Measurements from ENCODE around the gene PPP1R2C.

Gene PPP1R2C

DNA sequence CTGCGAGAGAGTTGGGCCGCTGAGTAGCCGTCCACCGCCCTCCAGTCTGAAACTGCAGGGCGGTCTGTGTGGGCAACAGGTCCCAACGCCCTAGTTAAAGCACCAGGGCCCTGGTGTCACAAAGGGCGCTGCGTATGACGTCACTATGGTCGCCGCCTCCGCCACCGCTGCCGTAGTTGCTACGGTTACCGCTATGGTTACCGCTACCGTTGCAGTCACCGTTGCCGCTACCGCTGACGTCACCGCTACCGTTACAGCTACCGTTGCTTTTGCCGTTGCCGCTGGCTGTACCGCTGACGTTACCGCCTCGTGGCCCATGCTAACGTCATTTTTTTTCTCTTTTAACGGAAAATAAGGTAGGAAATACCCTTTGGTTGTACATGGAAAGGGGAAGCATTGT, at the start of gene PPP1R2C:
TSS of gene PPP1R2C (minus strand) at position 68 of the 400 bp plus-strand sequence. CDS start 84 bp downstream, outside the sequence.
- no peak for DNase-seq

DNA sequence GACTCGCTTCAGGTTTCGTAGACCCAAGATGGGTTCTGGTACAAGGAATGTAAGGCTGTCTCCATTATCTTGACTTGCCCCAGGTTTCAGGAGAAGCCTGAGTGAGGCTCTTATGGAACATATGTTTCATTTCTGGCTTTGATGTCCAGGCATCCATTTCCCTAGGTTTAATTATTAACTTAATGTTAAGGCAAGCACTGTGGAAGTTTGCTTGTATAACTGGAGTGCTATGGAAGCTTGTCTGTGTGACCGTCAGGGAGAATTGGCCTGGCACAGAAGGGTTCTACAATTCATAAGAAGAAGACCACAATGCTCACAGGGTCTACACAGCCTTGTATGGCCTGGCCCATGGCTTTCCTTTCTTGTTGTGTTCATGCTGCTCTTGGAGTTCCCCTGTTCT, 47.2 kb upstream of the PPP1R2C start:
- DNase-seq: no peak

DNA sequence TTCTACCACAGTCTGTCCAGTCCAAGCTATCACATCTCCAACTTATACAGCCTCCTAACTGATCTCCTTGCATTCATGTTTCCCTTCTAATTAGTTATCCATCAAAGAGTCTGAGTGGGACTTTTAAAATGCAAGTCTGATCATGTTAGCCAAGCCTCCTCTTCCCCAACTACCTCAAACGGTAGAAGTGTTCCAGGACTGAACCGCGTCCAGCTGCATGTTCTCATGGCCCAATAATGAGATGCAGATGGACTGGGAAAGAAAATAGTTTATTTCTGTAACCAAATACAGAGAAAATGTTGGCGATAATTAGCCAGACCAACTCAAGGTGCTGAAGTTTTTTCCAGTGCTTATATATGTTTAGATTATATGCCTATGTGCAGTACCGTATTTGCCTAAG, 46.6 kb upstream of the PPP1R2C start:
- no peak for DNase-seq

DNA sequence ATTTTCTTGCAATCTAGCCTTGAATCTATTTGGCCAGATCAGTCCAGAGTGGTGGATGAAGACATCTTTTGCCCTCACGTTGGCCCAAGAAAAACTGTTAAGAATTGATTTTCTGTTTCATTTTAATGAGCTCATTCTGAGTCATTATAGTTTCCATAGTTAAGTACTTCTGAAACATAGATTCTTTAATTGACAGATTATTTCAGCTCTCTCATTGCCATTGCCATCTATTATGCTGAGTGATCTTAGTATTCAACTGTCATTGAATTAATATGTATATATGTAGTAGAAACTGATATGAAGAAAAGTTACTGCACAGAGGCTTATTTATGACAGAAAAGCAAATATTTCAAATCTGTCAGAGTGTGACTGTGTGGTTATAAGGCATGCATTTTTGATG, 45.5 kb upstream of the PPP1R2C start:
- DNase-seq: no peak

DNA sequence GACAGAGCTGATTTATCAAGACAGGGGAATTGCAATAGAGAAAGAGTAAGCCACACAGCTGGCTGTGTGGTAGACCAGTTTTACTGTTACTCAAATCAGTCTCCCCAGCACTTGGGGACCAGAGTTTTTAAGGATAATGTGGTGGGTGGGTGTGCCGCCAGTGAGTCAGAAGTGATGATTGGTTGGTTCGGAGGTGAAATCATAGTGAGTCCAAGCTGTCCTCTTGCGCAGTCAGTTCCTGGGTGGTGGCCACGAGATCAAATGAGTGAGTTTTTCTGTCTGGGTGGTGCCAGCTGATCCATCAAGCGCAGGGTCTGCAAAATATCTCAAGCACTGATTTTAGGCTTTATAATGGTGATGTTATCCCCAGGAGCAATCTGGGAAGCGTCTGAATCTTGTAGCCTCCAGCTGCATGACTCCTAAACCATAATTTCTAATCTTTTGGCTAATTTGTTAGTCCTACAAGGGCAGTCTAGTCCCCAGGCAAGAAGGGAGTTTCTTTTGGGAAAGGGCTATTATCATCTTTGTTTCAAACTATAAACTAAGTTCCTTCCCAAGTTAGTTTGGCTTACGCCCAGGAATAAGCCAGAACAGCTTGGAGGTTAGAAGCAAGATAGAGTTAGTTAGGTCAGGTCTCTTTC, 44.0 kb upstream of the PPP1R2C start:
- no peak for DNase-seq

DNA sequence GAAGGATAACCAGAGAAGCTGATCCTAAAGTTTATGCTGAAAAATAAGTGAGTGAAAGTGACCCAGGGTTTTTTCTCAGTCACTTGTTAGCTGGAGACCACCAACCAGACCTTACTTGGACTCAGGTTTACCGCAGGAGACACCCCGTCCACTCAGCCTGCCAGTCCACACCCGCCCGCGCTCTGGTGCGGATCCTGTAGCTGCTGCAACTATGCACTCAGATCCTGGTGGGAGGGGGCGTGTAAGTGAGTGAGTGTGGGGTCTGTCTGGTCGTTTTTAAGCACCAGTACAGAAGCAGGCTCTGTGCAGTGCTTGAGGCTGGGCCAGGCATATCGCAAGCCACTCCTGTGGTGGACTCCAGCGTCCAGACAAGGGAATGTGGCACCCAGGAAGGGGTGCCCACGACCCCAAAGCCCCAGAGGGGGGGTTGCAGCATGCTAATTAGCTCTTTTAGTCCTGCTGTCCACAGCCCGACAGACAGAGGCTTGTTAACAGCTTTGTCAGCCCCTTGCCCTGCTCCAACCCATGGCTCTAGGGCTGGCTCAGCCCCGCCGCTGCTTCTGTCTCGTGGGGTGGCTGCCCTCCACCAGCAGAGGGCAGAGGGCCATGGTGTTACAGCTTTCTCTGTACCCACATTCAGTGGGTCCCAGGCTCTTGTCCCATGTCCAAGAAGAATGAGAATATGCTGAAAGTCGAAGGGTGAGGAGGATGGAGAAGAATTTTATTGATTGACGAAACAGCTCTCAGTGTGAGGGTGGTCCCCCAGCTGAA, 40.4 kb upstream of the PPP1R2C start:
- no peak for DNase-seq

DNA sequence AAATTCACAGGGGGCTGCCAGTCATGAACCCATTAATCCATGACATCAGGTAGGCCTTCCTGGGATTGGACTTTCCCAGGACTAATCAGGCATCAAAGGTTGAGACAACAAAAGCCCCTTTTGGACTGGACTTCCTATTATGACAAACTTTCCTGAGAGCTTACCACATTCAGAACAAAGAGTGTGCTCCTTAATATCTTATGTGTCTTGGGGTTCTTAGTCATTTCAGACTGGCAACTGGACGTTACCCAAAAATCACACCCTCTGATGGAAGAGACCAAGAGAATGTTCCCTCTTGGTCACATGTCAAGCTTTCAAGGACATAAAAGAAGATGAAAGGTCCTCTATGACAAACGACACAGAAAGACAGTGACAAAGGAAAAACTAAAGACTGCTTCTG, 31.6 kb upstream of the PPP1R2C start:
- DNase-seq: no peak

DNA sequence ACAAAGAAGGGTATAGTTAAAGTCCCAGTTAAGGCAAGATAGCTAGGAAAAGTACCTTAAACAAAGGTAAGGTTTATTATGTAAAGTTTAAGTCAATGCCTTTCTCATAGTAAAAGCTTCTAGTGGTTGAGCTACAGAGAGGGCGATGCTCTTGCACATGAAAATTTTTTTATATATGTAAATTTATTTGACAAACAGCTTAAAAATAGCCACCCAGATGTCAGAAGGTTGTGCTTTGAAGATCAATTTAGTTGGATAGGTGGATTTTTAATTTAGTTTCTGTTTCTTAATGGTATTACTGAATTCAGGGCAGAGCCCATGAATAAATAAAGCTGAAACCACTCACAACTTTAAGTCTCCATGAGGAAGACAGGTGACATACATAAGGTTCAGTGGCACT, 29.4 kb upstream of the PPP1R2C start:
- DNase-seq: no peak

DNA sequence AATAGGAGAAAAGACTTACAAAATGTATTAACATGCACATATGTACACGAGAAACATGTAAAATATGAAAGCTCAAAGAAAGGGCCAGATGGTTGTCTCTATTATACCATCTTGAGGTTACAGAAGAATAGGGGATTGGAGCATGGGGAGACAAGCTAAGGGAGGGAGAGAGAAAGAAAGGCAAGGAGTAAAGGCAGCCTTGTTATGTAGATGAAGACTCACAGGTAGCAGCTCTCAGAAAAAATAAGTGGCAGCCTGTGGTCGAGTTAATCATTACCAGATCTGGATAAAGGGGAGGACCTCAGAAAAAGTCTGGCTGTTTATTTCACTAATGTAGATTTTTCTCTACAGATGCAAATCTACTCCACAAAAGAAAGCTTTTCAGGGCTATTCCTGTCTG, 26.6 kb upstream of the PPP1R2C start:
- peak in 1 of 2 experiments; percentile 18 for DNase-seq

DNA sequence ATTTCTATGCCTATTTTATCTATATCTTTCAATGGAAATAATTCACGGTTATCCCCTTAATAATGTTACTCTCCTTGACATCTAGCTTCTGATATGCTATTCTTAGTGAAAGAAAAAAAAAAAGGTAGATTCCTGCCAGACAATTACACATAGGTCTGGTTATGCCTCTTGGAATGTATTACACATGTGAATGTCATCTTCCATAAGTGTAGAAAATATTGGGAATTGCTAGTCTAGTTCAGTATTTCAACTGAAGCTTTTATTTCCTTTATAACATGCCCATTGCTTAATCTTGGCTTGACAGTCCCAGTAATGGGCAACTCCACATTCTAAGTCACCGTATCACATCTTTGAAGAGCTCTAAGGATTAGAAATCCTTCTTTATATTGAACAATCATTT, 25.4 kb upstream of the PPP1R2C start:
- no peak for DNase-seq

DNA sequence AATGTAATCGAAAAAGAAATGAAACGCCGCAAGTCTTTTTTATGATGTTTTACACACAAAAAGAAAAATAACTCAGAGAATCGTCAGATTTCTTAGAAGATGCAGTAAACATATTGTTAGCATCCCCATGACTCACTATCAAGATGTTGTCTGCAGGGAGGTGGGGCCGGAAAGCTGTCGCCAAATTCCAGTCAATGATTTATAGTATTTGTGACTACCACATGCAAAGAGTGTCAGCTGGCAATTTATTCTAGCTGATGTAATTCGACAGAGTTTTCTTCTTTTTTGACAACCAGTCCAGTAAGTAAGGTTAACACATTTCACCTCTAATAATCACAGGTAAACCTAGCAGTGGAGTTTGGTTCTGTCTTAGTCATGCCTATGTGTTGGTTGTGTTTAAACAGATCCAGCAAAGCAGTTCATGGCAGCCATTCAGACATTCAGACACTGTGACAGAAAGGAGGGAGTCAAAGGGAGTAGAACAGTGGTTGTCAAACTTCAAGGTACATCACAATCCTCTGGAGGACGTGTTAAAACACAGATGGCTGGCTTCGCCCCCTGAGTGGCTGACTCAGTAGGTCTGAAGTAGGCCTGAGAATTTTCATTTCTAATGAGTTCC, 19.8 kb upstream of the PPP1R2C start:
- DNase-seq: no peak

DNA sequence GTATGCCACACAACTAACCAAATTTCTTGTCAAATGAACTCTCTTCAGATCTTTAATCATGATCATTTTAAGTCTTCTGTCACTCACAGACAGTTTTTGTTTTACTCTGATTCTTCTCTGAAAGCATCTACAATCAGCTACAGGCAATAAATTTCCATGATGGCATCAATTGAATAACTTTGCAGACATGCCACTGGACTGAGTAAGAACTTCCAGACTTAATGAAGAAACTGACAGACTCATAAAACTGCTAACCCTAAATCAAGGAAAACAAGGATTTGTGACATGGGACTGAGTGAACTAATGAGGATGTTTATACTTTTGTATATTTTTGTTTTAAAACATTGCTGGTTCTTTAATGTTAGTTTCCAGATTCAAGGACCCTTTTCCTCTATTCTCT, 5.5 kb upstream of the PPP1R2C start:
- no peak for DNase-seq

DNA sequence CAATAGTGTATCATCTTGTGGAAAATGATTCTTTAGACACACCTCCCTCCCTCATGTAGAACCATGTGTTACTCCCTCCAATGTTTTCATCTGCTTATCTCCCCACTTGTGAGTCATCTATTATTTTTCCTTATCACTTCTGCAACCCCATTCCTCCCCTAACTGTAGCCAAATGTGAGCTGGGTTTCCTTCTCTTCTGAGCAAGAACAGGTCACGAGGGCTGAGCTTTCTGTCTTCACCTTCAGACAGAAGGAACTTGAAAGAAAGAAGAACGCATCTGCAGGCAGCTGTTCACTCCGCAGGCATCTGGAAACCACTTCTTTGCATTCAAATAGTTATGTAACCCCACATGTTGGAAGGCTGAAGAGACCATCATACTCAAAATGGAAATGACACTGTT, 1.8 kb downstream of the PPP1R2C start:
- DNase-seq: no peak

DNA sequence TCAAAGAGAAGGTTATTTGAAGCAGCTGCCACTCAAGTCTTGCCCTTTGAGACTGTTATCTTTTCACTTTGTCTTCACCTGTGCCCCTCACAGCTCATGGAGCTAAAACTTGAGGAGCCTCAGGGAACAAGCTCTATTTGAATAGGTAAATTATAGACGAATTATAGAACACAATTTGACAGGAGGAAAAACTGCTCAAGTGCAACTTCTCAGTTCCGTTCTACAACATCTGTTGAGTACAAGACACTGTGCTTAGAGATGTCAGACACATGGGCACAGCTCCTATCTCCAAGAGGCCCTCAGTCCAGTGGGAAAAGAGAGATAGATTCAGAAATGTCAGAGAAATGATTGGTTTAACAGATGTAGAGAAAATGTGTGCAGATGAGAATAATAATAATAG, 5.1 kb downstream of the PPP1R2C start:
- DNase-seq: no peak

DNA sequence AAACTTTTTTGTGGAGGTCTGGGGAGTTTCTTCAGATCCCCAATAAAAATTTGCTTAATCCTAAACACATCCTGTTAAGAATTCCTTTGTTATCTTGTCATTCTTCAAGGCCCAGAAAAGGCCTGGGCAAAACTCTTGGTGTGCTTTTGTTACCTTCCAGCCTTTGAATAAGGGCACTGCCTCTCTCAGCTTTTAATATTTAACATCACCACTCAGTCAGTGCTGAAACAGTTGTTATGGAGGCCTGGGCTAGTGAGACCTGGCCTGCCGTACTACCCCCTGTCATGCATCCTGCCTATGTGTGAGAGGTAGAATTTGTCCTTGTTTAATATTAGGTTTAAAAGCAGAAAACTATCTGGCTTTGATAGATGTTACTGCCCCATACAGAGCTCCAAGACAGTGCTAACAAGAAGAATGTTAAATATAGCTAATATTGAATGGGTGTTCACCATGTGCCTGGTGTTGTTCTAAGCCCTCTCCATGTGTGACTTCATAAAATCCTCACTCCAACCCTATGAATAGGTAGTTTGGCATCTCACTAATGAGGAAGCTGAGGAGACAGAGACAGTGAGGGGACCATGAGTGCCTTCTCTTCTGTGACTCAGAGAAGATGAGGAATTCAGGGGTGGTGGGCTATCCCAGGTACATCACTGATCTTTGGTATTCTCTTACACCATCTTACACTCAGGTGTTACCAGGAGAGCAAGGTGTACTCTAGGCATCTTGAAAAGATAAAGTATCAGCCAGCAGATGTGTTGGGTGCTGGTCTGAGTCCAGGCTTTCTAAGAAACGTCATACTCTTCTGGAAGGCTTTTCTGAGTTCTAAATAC, 6.2 kb downstream of the PPP1R2C start:
- no peak for DNase-seq

DNA sequence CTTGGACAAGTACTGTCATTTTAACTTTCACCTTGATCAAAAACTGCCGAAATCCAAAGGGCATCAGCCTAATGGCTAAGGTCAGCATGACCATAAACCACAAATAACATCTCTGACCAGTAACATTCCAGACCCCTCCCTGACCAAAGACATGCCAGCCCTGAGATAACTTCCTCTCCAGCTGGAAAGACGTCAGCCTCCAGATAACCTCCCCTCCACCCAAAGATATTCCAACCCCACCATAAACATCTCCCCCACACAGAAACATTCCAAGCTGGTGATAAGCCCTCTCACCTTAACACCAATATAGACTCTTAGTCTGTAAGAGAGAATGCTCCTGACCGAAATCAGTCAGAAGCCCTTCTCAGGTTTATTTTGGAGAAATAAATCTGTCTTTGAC, 7.4 kb downstream of the PPP1R2C start:
- DNase-seq: no peak

DNA sequence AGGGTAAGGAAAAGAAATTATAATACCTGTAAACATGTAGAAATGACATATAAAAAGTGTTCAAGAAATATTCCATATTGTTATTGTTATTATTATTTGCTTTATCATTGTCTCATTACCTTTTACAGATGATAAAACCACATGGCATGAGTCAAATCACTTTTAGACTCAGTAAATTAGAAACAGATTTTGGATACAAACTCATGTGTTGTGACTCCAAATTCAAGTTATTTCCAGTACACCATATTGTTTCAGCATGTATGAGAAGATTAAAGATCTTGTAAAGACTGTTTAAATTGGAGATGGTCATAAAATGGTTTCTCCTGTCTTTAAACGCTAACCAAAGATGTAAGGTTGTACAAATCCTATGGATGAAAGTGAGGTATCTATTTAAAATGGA, 18.1 kb downstream of the PPP1R2C start:
- DNase-seq: no peak

DNA sequence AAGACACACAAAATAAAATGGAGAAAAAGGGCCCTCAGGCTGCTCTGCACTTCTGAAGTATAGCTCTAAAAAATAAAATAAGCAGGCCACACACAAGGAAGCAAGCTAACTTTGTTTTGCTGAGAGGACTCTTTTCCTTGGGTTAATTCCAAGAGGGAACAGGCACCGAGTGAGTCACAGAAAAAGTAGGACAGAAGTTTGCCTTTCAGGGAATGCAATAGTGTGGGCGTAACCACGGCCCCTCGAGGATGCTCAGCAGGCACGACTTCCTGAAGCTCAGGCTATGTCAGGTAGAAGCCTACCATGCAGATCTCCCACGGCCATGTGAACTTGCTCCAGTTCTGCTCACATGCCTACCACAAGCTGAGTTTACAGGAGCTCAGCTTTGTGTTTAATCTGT, 22.1 kb downstream of the PPP1R2C start:
- DNase-seq: no peak

DNA sequence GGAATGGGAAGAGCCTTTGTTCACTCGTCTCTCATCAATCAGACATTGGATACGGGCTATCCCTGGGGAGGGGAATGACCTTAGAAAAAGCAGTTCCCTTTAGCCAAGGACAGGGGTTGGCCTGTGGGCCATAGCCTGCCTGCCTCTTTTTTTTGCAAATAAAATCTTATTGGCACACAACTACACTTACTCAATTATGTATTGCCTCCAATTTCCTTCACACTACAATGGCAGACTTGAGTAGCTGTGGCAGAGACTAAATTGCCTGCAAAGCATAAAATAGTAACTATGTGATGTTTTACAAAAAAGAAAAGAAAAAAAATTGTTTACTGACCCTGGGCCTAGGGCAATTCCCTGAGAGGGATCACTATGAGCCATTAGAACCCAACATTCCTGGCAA, 23.4 kb downstream of the PPP1R2C start:
- DNase-seq: no peak

DNA sequence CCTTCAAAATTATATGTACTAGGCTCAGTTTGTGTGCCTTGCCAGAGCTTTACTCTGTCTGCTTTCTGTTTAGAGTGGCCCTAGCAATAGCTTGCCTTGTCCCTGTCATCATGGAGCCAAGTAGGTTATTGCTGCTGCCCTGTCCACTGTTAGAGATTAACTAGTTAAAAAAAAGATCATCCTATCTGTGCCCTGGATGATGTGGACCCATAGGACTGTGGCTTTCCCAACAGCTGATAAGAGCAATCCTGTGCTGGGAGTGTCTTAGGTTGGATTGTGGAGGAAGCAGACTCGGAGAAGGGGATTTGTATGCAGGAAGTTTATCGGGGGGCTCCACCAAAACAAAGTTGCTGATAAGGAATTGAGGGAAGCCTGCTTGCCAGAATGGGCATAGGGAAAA, 23.8 kb downstream of the PPP1R2C start:
- no peak for DNase-seq

DNA sequence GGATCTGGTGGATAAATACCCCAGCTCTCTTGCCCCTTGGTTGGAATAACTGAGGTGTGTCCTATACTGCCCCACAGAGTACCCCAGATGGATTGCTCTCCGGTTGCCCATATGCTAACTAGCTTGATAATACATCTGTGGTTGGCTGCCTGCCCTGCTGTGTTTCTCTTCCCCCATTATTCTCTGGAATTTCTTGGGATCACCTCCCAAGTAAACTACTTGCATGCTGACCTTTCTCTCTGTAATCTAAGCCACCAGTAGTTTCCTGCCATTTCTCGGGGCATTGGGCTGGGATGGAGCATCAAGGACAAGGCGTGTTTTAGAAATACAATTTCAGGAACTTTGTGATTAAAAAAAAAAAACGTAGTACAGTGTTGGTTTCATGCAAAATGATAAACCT, 25.2 kb downstream of the PPP1R2C start:
- DNase-seq: peak in 1 of 2 experiments; percentile 30

DNA sequence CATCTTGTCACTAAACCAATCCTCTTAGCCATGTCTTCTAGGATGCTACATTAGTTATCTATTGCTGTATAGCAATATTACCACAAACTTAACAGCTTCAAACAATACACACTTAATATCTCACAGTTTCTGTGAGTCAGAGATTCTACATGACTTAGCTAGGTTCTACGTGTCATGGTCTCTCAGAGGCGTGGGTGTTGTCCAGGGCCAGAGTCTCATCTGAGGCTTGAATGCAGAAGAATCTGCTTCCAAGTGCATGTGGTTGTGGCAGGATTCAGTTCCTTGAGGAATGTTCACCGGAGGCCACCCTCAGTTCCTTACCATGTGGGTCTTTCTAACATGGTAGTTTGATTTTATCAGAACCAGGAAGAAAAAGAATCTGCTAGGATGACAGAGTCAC, 26.4 kb downstream of the PPP1R2C start:
- DNase-seq: no peak

DNA sequence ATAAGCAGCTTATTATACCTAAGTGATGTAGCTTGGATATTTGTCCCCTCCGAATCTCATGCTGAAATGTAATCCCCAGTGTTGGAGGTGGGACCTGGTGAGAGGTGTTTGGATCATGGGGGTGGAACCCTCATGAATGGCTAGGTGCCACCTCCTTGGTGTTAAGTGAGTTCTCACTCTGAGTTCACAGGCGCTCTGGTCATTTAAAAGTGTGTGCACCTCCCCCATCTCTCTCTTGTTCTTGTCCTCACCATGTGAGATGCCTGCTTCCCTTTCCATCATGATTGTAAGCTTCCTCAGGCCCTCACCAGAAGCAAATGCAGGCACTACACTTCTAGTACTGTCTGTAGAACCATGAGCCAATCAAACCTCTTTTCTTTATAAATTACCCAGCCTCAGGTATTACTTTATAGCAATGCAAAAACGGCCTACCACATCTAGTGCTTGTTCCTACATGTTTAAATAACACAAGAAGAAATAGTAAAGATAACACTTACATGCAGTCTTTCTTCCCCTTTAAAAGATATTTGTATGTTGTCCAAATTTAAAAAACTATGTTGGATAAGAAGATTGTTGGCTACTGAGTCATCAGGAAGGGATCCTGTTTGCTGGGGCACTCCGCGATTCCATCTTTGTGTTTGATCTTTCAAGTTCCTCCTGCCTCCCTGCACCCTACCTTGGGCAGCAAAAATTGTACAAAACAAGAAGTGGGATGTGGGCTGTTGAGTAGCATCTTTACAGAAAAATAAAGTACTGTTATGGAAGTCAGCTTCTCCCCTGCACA, 29.7 kb downstream of the PPP1R2C start:
- no peak for DNase-seq
